SJSA1 (cell line): ENCODE data around the gene AGO4. TPM values are rescaled to one million over a fixed set of nuclear protein-coding genes. Genes with fewer than 3 reads are reported as not detected.
"Not testable (repeated sequence)": the region's sequence is repeated elsewhere in the genome, so short reads cannot be mapped to it uniquely, and the experiment has no call there.

Experiments
- DNase-seq, 2 experiments: peaks; one replicate each; pipeline ENCODE4 v3.0.0-alpha.2; 2015 to 2020; ENCODE audit warnings: low spot score in 2 of 2, low read depth in 1 of 2
- H3K27ac ChIP-seq: fragments of 250-450 bp; sonication (Bioruptor Pico); 2 replicates; pipeline ENCODE4 v1.5.1; 2020; ENCODE audit warnings: mild to moderate bottlenecking, moderate library complexity
- H3K27me3 ChIP-seq: fragments of 250-450 bp; sonication (Bioruptor Pico); replicated peaks from 2 replicates; pipeline ENCODE4 v1.5.1; 2020; ENCODE audit warnings: mild to moderate bottlenecking, moderate library complexity
- H3K36me3 ChIP-seq: fragments of 250-450 bp; sonication (Bioruptor Pico); 2 replicates; pipeline ENCODE4 v1.5.1; 2020; ENCODE audit warnings: mild to moderate bottlenecking
- H3K4me1 ChIP-seq: fragments of 250-450 bp; sonication (Bioruptor Pico); replicated peaks from 2 replicates; pipeline ENCODE4 v1.6.1; 2021; ENCODE audit warnings: mild to moderate bottlenecking
- H3K4me3 ChIP-seq: fragments of 250-450 bp; sonication (Bioruptor Pico); 2 replicates; pipeline ENCODE4 v1.5.1; 2020; ENCODE audit warnings: mild to moderate bottlenecking
- H3K9me3 ChIP-seq: fragments of 250-450 bp; sonication (Bioruptor Pico); replicated peaks from 2 replicates; pipeline ENCODE4 v1.5.1; 2020; ENCODE audit warnings: mild to moderate bottlenecking
- total RNA-seq: library from RNA; depleted of rRNA; stranded (reverse); fragments of >200 nt; shearing (Covaris generic); gene quantifications from 2 replicates; pipeline ENCODE4 v1.2.3, GENCODE V29; 2014

AGO4 gene
- total RNA-seq, 1 experiment from 2014 or later = 7.2 TPM

- Histone ChIP-seq H3K36me3 (no peaks in the 10 kb centered on the region), H3K9me3 (no peaks in the 10 kb centered on the region)
These were observed 12.5 kb upstream of the AGO4 start for GRCh38 chr1:35795295-35795694.

GRCh38 chr1:35797380-35797779 lies 10.4 kb upstream of the AGO4 start:
- Histone ChIP-seq H3K4me1 (no peaks in the 10 kb centered on the region), H3K9me3 (no peaks in the 10 kb centered on the region), H3K36me3 (no peaks in the 10 kb centered on the region), H3K27ac (no peak overlapping the region), H3K4me3 (no peak overlapping the region), H3K27me3 (no peaks in the 10 kb centered on the region)
- no peak for DNase-seq

More at GRCh38 chr1:35795295-35795694, 12.5 kb upstream of the AGO4 start:
- no peaks in the 10 kb centered on the region for H3K27me3 ChIP-seq
- H3K4me1 ChIP-seq = no peaks in the 10 kb centered on the region
- H3K4me3 ChIP-seq = no peak overlapping the region
- no peak overlapping the region for H3K27ac ChIP-seq
- no peak for DNase-seq

GRCh38 chr1:35798019-35798418 lies 9.8 kb upstream of the AGO4 start:
- H3K36me3 ChIP-seq, H3K4me3 ChIP-seq, H3K4me1 ChIP-seq, DNase-seq, H3K27me3 ChIP-seq, H3K27ac ChIP-seq, H3K9me3 ChIP-seq: not testable (repeated sequence)

- H3K27ac ChIP-seq, H3K4me1 ChIP-seq, H3K36me3 ChIP-seq, H3K9me3 ChIP-seq, H3K27me3 ChIP-seq, H3K4me3 ChIP-seq, DNase-seq: not testable (repeated sequence)
These were observed 7.5 kb upstream of the AGO4 start for GRCh38 chr1:35800167-35800887.

GRCh38 chr1:35808450-35809113 lies 766 bp downstream of the AGO4 start:
- peak; percentile 46 to 50 for DNase-seq
- Histone ChIP-seq H3K9me3 (no peaks in the 10 kb centered on the region), H3K4me1 (peaks cover 18% of the 10 kb centered on the region), H3K36me3 (peaks cover 10% of the 10 kb centered on the region), H3K4me3 (peak overlapping the region; percentile 91), H3K27ac (peak overlapping the region; percentile 67), H3K27me3 (no peaks in the 10 kb centered on the region)

- H3K4me1 ChIP-seq = peaks cover 18% of the 10 kb centered on the region
- H3K4me3 ChIP-seq = peak overlapping the region; percentile 91
- DNase-seq = no peak
- no peaks in the 10 kb centered on the region for H3K27me3 ChIP-seq
- no peaks in the 10 kb centered on the region for H3K9me3 ChIP-seq
- H3K36me3 ChIP-seq = peaks cover 10% of the 10 kb centered on the region
- no peak overlapping the region for H3K27ac ChIP-seq
These were observed 1.6 kb downstream of the AGO4 start for GRCh38 chr1:35809114-35810095.

- H3K27me3 ChIP-seq = no peaks in the 10 kb centered on the region
- no peak overlapping the region for H3K4me3 ChIP-seq
- H3K4me1 ChIP-seq = peaks cover 18% of the 10 kb centered on the region
- no peak overlapping the region for H3K27ac ChIP-seq
- DNase-seq = no peak
- no peaks in the 10 kb centered on the region for H3K9me3 ChIP-seq
- peaks cover 10% of the 10 kb centered on the region for H3K36me3 ChIP-seq
These were observed 2.5 kb downstream of the AGO4 start for GRCh38 chr1:35810096-35810881.

- not testable (repeated sequence) for H3K4me3 ChIP-seq, H3K36me3 ChIP-seq, H3K27me3 ChIP-seq, DNase-seq, H3K9me3 ChIP-seq, H3K27ac ChIP-seq
- H3K4me1 ChIP-seq = peaks cover 13% of the 10 kb centered on the region
These were observed 4.9 kb downstream of the AGO4 start for GRCh38 chr1:35812754-35813153.

GRCh38 chr1:35825255-35825654 lies 17.4 kb downstream of the AGO4 start:
- Histone ChIP-seq H3K27ac (no peak overlapping the region), H3K9me3 (no peaks in the 10 kb centered on the region), H3K4me1 (no peaks in the 10 kb centered on the region), H3K36me3 (peaks cover 36% of the 10 kb centered on the region), H3K4me3 (no peak overlapping the region), H3K27me3 (no peaks in the 10 kb centered on the region)
- no peak for DNase-seq

GRCh38 chr1:35832276-35832905 lies 24.6 kb downstream of the AGO4 start:
- H3K27ac ChIP-seq = no peak overlapping the region
- H3K36me3 ChIP-seq = peaks cover 46% of the 10 kb centered on the region
- no peak overlapping the region for H3K4me3 ChIP-seq
- H3K4me1 ChIP-seq = no peaks in the 10 kb centered on the region
- DNase-seq = no peak
- H3K9me3 ChIP-seq = no peaks in the 10 kb centered on the region
- no peaks in the 10 kb centered on the region for H3K27me3 ChIP-seq

GRCh38 chr1:35833395-35833794 lies 25.6 kb downstream of the AGO4 start:
- H3K27me3 ChIP-seq = no peaks in the 10 kb centered on the region
- H3K4me1 ChIP-seq = no peaks in the 10 kb centered on the region
- no peaks in the 10 kb centered on the region for H3K9me3 ChIP-seq
- no peak overlapping the region for H3K27ac ChIP-seq
- no peak overlapping the region for H3K4me3 ChIP-seq
- no peak for DNase-seq
- peaks cover 42% of the 10 kb centered on the region for H3K36me3 ChIP-seq

- Histone ChIP-seq H3K4me1 (no peaks in the 10 kb centered on the region), H3K9me3 (no peaks in the 10 kb centered on the region), H3K36me3 (peaks cover 36% of the 10 kb centered on the region)
These were observed 26.4 kb downstream of the AGO4 start for GRCh38 chr1:35834218-35834617.

GRCh38 chr1:35835398-35835797 lies 27.6 kb downstream of the AGO4 start:
- H3K4me3 ChIP-seq = no peak overlapping the region
- no peaks in the 10 kb centered on the region for H3K9me3 ChIP-seq
- no peaks in the 10 kb centered on the region for H3K27me3 ChIP-seq
- DNase-seq = no peak
- H3K4me1 ChIP-seq = no peaks in the 10 kb centered on the region
- H3K27ac ChIP-seq = no peak overlapping the region
- H3K36me3 ChIP-seq = peaks cover 38% of the 10 kb centered on the region

More at GRCh38 chr1:35834218-35834617, 26.4 kb downstream of the AGO4 start:
- no peak for DNase-seq
- Histone ChIP-seq H3K4me3 (no peak overlapping the region), H3K27ac (no peak overlapping the region), H3K27me3 (no peaks in the 10 kb centered on the region)
